Measurements from ENCODE around the gene RFX4. TPM values are rescaled to one million over a fixed set of nuclear protein-coding genes. Genes with fewer than 3 reads are reported as not detected.

The RFX4 gene
- total RNA-seq, 2 donors from 2014 or later = 10.6 TPM; not detected in 1

DNA sequence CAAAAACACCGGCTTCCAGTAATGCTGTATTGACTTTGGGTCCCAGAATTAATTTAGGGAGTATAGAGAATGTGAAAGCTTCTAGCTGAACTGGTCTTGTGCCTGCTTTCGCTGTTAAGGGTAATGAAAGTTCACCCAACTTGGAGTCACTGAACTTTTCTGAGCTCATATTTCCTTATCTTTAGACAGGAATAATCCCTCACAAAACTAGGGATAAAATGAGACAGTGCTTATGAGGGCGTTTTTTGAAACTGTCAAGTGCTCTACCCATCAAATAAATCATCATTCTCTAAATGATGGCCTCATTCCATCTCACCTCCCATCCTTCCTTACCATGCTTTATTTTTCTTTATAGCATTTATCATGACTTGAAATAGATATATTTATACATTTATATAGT lies 74.7 kb downstream of the RFX4 start:
- Histone ChIP-seq H3K36me3 (no peaks in the 10 kb centered on the region), H3K4me1 (replicated peaks) (no peaks in the 10 kb centered on the region), H3K27me3 (replicated peaks; ENCODE audit: insufficient read depth) (peaks cover 2% of the 10 kb centered on the region), H3K27ac (no peak overlapping the region), H3K9me3 (no peaks in the 10 kb centered on the region), H3K4me3 (no peak overlapping the region)
- 65% methylated on average over 3 of the region's 3 CpGs for WGBS
- no peak for DNase-seq (ENCODE audit: low spot score)
- TF ChIP-seq, protein P1, sequence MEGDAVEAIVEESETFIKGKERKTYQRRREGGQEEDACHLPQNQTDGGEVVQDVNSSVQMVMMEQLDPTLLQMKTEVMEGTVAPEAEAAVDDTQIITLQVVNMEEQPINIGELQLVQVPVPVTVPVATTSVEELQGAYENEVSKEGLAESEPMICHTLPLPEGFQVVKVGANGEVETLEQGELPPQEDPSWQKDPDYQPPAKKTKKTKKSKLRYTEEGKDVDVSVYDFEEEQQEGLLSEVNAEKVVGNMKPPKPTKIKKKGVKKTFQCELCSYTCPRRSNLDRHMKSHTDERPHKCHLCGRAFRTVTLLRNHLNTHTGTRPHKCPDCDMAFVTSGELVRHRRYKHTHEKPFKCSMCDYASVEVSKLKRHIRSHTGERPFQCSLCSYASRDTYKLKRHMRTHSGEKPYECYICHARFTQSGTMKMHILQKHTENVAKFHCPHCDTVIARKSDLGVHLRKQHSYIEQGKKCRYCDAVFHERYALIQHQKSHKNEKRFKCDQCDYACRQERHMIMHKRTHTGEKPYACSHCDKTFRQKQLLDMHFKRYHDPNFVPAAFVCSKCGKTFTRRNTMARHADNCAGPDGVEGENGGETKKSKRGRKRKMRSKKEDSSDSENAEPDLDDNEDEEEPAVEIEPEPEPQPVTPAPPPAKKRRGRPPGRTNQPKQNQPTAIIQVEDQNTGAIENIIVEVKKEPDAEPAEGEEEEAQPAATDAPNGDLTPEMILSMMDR (IDR thresholded peaks at IDR 0.05) = no peak
- TF ChIP-seq POLR2A (IDR thresholded peaks at IDR 0.05) (no peak), POLR2AphosphoS5 (IDR thresholded peaks at IDR 0.05) (no peak)
- intact Hi-C loops (cut with DNase I) = no loop called here

DNA sequence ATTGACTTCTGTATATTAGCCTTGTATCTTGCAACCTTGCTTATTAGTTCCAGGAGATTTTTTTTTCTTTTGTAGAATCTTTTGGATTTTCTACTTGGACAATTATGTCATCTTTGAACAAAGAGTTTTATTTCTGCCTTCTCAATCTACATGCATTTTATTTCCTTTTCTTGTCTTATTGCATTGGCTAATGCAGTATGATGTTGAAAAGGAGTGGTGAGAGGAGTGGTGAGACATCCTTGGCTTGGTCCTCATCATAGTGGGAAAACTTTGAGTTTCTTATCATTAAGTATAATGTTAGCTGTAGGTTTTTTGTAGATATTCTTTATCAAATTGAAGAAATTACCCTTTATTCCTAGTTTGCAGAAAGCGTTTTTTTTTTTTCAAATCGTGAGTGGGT lies 80.6 kb downstream of the RFX4 start:
- H3K27ac ChIP-seq = no peak overlapping the region
- no peak overlapping the region for H3K4me3 ChIP-seq
- TF ChIP-seq, protein P1 (IDR thresholded peaks at IDR 0.05) = no peak
- TF ChIP-seq POLR2A (IDR thresholded peaks at IDR 0.05) = no peak
- TF ChIP-seq POLR2AphosphoS5 (IDR thresholded peaks at IDR 0.05) = no peak
- no peaks in the 10 kb centered on the region for H3K9me3 ChIP-seq
- H3K4me1 ChIP-seq (replicated peaks) = no peaks in the 10 kb centered on the region
- no peaks in the 10 kb centered on the region for H3K36me3 ChIP-seq
- intact Hi-C loops (cut with DNase I) = no loop called here
- 88% methylated on average over 2 of the region's 2 CpGs for WGBS
- no peak for DNase-seq (ENCODE audit: low spot score)
- peaks cover 2% of the 10 kb centered on the region for H3K27me3 ChIP-seq (replicated peaks; ENCODE audit: insufficient read depth)

DNA sequence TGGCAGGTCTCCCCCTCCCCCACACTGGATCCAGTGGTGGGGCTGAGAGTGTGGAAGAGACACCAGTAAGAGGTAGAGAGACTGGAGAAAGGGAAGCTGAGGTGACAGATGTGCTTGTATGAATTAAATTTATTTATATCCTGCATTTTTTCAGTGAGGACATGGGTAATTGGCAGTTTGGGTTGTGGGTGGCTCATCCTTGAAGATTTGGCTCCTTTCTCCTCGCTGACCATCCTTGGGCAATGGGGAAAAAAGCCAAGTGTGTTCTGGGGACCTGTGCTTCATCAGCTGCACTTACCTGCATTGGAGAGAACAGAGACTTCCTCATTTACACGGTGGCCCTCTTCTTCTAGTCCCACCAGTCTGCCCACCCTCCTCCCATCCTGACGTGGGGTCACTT lies 86.4 kb downstream of the RFX4 start:
- WGBS = 62% methylated on average over 3 of the region's 3 CpGs
- no peaks in the 10 kb centered on the region for H3K4me1 ChIP-seq (replicated peaks)
- no peak overlapping the region for H3K27ac ChIP-seq
- DNase-seq (ENCODE audit: low spot score) = no peak
- TF ChIP-seq POLR2A (IDR thresholded peaks at IDR 0.05) (no peak), POLR2AphosphoS5 (IDR thresholded peaks at IDR 0.05) (no peak)
- TF ChIP-seq, protein P1 (IDR thresholded peaks at IDR 0.05) = no peak
- no peaks in the 10 kb centered on the region for H3K36me3 ChIP-seq
- no peaks in the 10 kb centered on the region for H3K9me3 ChIP-seq
- intact Hi-C loops (cut with DNase I) = no loop called here
- no peak overlapping the region for H3K4me3 ChIP-seq
- H3K27me3 ChIP-seq (replicated peaks; ENCODE audit: insufficient read depth) = no peaks in the 10 kb centered on the region

DNA sequence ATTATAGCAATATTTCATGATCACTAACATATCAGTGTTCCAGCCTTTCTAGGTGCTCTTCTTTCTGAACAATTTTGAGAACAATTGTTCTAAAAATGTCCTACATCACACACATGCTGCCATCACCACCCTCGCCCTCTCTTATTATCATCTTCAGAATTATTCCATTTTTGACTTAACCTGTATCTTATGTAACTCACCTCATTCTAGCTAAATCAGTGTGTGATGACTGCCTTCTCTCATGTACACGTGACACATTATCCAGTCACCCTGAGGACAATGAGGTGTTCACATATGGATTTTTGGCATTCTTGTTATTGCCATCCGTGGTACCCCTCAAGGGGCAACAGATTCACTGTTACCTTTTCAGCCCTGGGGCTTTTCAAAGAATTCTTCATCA lies 87.3 kb downstream of the RFX4 start:
- H3K27me3 ChIP-seq (replicated peaks; ENCODE audit: insufficient read depth) = no peaks in the 10 kb centered on the region
- DNase-seq (ENCODE audit: low spot score) = no peak
- H3K4me3 ChIP-seq = no peak overlapping the region
- no peak overlapping the region for H3K27ac ChIP-seq
- WGBS = 74% methylated on average over 3 of the region's 3 CpGs
- TF ChIP-seq POLR2A (IDR thresholded peaks at IDR 0.05) (no peak), POLR2AphosphoS5 (IDR thresholded peaks at IDR 0.05) (no peak)
- TF ChIP-seq, protein P1 (IDR thresholded peaks at IDR 0.05) = no peak
- H3K36me3 ChIP-seq = no peaks in the 10 kb centered on the region
- intact Hi-C loops (cut with DNase I) = no loop called here
- no peaks in the 10 kb centered on the region for H3K9me3 ChIP-seq
- H3K4me1 ChIP-seq (replicated peaks) = no peaks in the 10 kb centered on the region

DNA sequence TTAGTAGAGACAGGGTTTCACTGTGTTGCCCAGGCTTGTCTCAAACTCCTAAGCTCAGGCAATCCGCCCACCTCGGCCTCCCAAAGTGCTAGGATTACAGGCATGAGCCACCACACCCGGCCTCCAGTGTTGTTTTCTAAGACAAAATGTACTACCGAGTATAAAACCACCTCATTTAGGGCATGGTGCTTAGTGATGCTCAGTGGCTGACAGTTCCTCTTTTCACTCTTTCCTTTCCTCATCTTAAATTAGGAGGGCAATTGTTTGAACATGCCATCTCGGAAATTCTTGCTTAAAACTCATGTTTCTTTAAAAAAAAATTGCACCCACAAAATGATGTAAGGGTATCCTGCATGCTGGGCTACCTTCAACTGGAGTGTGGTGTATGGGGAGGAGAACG lies 89.0 kb downstream of the RFX4 start:
- intact Hi-C loops (cut with DNase I) = no loop called here
- DNase-seq (ENCODE audit: low spot score) = no peak
- WGBS = 83% methylated on average over 6 of the region's 6 CpGs

More for the DNA sequence above, 89.0 kb downstream of the RFX4 start:
- Histone ChIP-seq H3K36me3 (no peaks in the 10 kb centered on the region), H3K27me3 (replicated peaks; ENCODE audit: insufficient read depth) (no peaks in the 10 kb centered on the region), H3K4me1 (replicated peaks) (no peaks in the 10 kb centered on the region), H3K27ac (no peak overlapping the region), H3K9me3 (no peaks in the 10 kb centered on the region), H3K4me3 (no peak overlapping the region)
- no peak for TF ChIP-seq POLR2AphosphoS5 (IDR thresholded peaks at IDR 0.05)
- TF ChIP-seq, protein P1 (IDR thresholded peaks at IDR 0.05) = no peak
- no peak for TF ChIP-seq POLR2A (IDR thresholded peaks at IDR 0.05)
